ENCODE measurements around the gene STK39.
"Not testable (repeated sequence)": the region's sequence is repeated elsewhere in the genome, so short reads cannot be mapped to it uniquely, and the experiment has no call there.

STK39 gene

GRCh38 chr2:168247341-168248261 lies at the start of gene STK39:
Gene STK39, minus strand, starts transcription at chr2:168247595. Its CDS starts 160 bp downstream, at chr2:168247435.
- DNase-seq, result peak; percentile 50

GRCh38 chr2:168295051-168295450 lies 47.7 kb upstream of the STK39 start:
- DNase-seq, result no peak

- DNase-seq, result no peak
Observed at GRCh38 chr2:168294409-168294808, 47.0 kb upstream of the STK39 start.

- no peak for DNase-seq
Observed at GRCh38 chr2:168293766-168294165, 46.4 kb upstream of the STK39 start.

- DNase-seq, result no peak
Observed at GRCh38 chr2:168290391-168290790, 43.0 kb upstream of the STK39 start.

- DNase-seq, result no peak
Observed at GRCh38 chr2:168289880-168290279, 42.5 kb upstream of the STK39 start.

GRCh38 chr2:168286535-168286934 lies 39.1 kb upstream of the STK39 start:
- no peak for DNase-seq

GRCh38 chr2:168278424-168278888 lies 31.1 kb upstream of the STK39 start:
- DNase-seq, result no peak

GRCh38 chr2:168277276-168277675 lies 29.9 kb upstream of the STK39 start:
- no peak for DNase-seq

GRCh38 chr2:168272225-168272624 lies 24.8 kb upstream of the STK39 start:
- DNase-seq, result peak; percentile 63

GRCh38 chr2:168262926-168263325 lies 15.5 kb upstream of the STK39 start:
- DNase-seq, result not testable (repeated sequence)

- DNase-seq, result peak; percentile 88
Observed at GRCh38 chr2:168256448-168256847, 9.1 kb upstream of the STK39 start.

GRCh38 chr2:168255866-168256265 lies 8.5 kb upstream of the STK39 start:
- peak; percentile 32 for DNase-seq

GRCh38 chr2:168255103-168255502 lies 7.7 kb upstream of the STK39 start:
- no peak for DNase-seq

- no peak for DNase-seq
Observed at GRCh38 chr2:168254158-168254935, 7.0 kb upstream of the STK39 start.

- no peak for DNase-seq
Observed at GRCh38 chr2:168253379-168253778, 6.0 kb upstream of the STK39 start.

GRCh38 chr2:168252976-168253375 lies 5.6 kb upstream of the STK39 start:
- DNase-seq, result no peak

GRCh38 chr2:168246483-168247340 lies 683 bp downstream of the STK39 start:
- no peak for DNase-seq

GRCh38 chr2:168246072-168246482 lies 1.3 kb downstream of the STK39 start:
- peak; percentile 48 for DNase-seq

- peak; percentile 31 for DNase-seq
Observed at GRCh38 chr2:168245074-168245825, 2.1 kb downstream of the STK39 start.

GRCh38 chr2:168244318-168244717 lies 3.1 kb downstream of the STK39 start:
- DNase-seq, result peak; percentile 24

- no peak for DNase-seq
Observed at GRCh38 chr2:168243061-168243460, 4.3 kb downstream of the STK39 start.
